A549 (cell line): ENCODE measurements around the gene STAT4. TPM values are rescaled to one million over a fixed set of nuclear protein-coding genes. Genes with fewer than 3 reads are reported as not detected.

Source experiments
- ATAC-seq, 2 experiments: fragments of 200-7000 bp in 1 of 2; fragments of >200 bp in 1 of 2; cut with Nextera tagmentation in 1 of 2; cut with Tn5 transposase in 1 of 2; 3 replicates each; pipeline versions ENCODE4 v1.8.0 to v1.9.1; 2018 to 2020; ENCODE audit warnings: mild to moderate bottlenecking in 1 of 2, moderate library complexity in 1 of 2
- CTCF ChIA-PET: fragments of 300-600 bp; sonication (Branson Sonifier 250); formaldehyde crosslinking; extraction: SDS; loops from one replicate; lab custom pipeline; 2021; ENCODE audit warnings: antibody characterized with exemption, inconsistent platforms; lab: Yijun Ruan, JAX
- POLR2A ChIA-PET: fragments of 350-600 bp; formaldehyde crosslinking; extraction: SDS; loops from one replicate; lab custom pipeline; 2021; ENCODE audit warnings: antibody characterized with exemption, inconsistent platforms; lab: Yijun Ruan, JAX
- DNase-seq, 2 experiments: peaks; one replicate each; pipeline versions ENCODE4 v3.0.0 to v3.0.0-alpha.2; 2011 to 2016; ENCODE audit warnings: low read depth in 1 of 2, low spot score in 1 of 2
- FAIRE-seq: peaks from 2 replicates; lab custom pipeline; 2011; peaks lifted over from hg19 to GRCh38; lab: Jason Lieb, UNC
- H3K27ac ChIP-seq, 2 experiments: fragments of >200 bp; sonication (Bioruptor Twin); formaldehyde crosslinking; 3 replicates each; pipeline ENCODE4 v1.5.1; 2016 to 2017
- H3K4me1 ChIP-seq: fragments of >200 bp; sonication (Bioruptor Twin); formaldehyde crosslinking; 3 replicates; pipeline ENCODE4 v1.6.1; 2016
- H3K4me2 ChIP-seq: fragments of >200 bp; sonication (Bioruptor Twin); formaldehyde crosslinking; 3 replicates; pipeline ENCODE4 v1.6.1; 2016
- H3K4me3 ChIP-seq: fragments of >200 bp; sonication (Bioruptor Twin); formaldehyde crosslinking; 3 replicates; pipeline ENCODE4 v1.5.1; 2016
- H3K9me3 ChIP-seq: fragments of >200 bp; sonication (Bioruptor Twin); formaldehyde crosslinking; 3 replicates; pipeline ENCODE4 v1.6.1; 2016
- ATOH8 ChIP-seq: fragments of 250-450 bp; sonication (Bioruptor Pico); IDR thresholded peaks from 2 replicates; pipeline ENCODE4 v1.5.0; 2020; ENCODE audit warnings: low read depth, mild to moderate bottlenecking, moderate library complexity
- BHLHE40 ChIP-seq: IDR thresholded peaks from 2 replicates; pipeline ENCODE4 v1.6.1; 2012; ENCODE audit warnings: low read depth, low read length, inconsistent platforms
- CBX2 ChIP-seq: fragments of 200-600 bp; sonication (generic); IDR thresholded peaks from 2 replicates; pipeline ENCODE4 v1.6.1; 2016; ENCODE audit warnings: low read depth, mild to moderate bottlenecking, borderline replicate concordance
- CEBPB ChIP-seq, 2 experiments: fragments of >200 bp in 1 of 2; sonication (Bioruptor Twin) in 1 of 2; formaldehyde crosslinking in 1 of 2; IDR thresholded peaks; 2 replicates each; pipeline ENCODE4 v1.6.1; 2012 to 2016
- CHD2 ChIP-seq: fragments of 150-350 bp; IDR thresholded peaks from 2 replicates; pipeline ENCODE4 v1.6.1; 2014; ENCODE audit warnings: low read length; ENCODE audit not compliant: partially characterized antibody
- EHF ChIP-seq: fragments of 250-450 bp; sonication (Bioruptor Pico); IDR thresholded peaks from 2 replicates; pipeline ENCODE4 v1.5.0; 2020; ENCODE audit warnings: mild to moderate bottlenecking
- ESRRA ChIP-seq: fragments of 150-350 bp; IDR thresholded peaks from 2 replicates; pipeline ENCODE4 v1.6.1; 2014; ENCODE audit warnings: mild to moderate bottlenecking, low read length, borderline replicate concordance
- FOXS1 ChIP-seq: fragments of 250-450 bp; sonication (Bioruptor Pico); IDR thresholded peaks from 2 replicates; pipeline ENCODE4 v1.5.0; 2020; ENCODE audit warnings: mild to moderate bottlenecking, moderate library complexity
- HOXB13 ChIP-seq: fragments of 250-450 bp; sonication (Bioruptor Pico); IDR thresholded peaks from 2 replicates; pipeline ENCODE4 v1.5.0; 2020; ENCODE audit warnings: low read depth, mild to moderate bottlenecking, moderate library complexity
- KDM1A ChIP-seq: fragments of 200-600 bp; sonication (generic); IDR thresholded peaks from 2 replicates; pipeline ENCODE4 v1.6.1; 2016; ENCODE audit warnings: low read depth, mild to moderate bottlenecking
- KDM5A ChIP-seq: fragments of 200-600 bp; sonication (generic); IDR thresholded peaks from 2 replicates; pipeline ENCODE4 v1.6.1; 2016; ENCODE audit warnings: antibody characterized with exemption, mild to moderate bottlenecking
- MAX ChIP-seq: IDR thresholded peaks from 2 replicates; pipeline ENCODE4 v1.6.1; 2012
- NR3C1 ChIP-seq: fragments of >200 bp; sonication (Bioruptor Twin); formaldehyde crosslinking; IDR thresholded peaks from 3 replicates; pipeline ENCODE4 v1.6.1; 2017
- PBX3 ChIP-seq: IDR thresholded peaks from 2 replicates; pipeline ENCODE4 v1.6.1; 2012
- PHF8 ChIP-seq: fragments of 200-600 bp; sonication (generic); IDR thresholded peaks from 2 replicates; pipeline ENCODE4 v1.6.1; 2016; ENCODE audit warnings: low read depth, mild to moderate bottlenecking, antibody characterized with exemption, moderate library complexity, borderline replicate concordance
- RCOR1 ChIP-seq: fragments of 150-350 bp; IDR thresholded peaks from 2 replicates; pipeline ENCODE4 v1.6.1; 2014; ENCODE audit warnings: antibody characterized with exemption, low read length, low read depth
- REST ChIP-seq: fragments of 200-600 bp; sonication (generic); IDR thresholded peaks from 2 replicates; pipeline ENCODE4 v1.6.1; 2016; ENCODE audit warnings: antibody characterized with exemption, mild to moderate bottlenecking, moderate library complexity
- SMC3 ChIP-seq: fragments of >200 bp; sonication (Bioruptor Twin); formaldehyde crosslinking; IDR thresholded peaks from 3 replicates; pipeline ENCODE4 v1.6.1; 2018; ENCODE audit warnings: inconsistent platforms
- SREBF2 ChIP-seq: fragments of 450-650 bp; IDR thresholded peaks from 2 replicates; pipeline ENCODE4 v1.6.1; 2014; ENCODE audit warnings: mild to moderate bottlenecking, moderate library complexity
- TP53 ChIP-seq: fragments of 250-450 bp; sonication (Bioruptor Pico); IDR thresholded peaks from 2 replicates; pipeline ENCODE4 v1.5.0; 2021; ENCODE audit warnings: mild to moderate bottlenecking, moderate library complexity
- USF2 ChIP-seq: fragments of 450-650 bp; IDR thresholded peaks from 2 replicates; pipeline ENCODE4 v1.6.1; 2014; ENCODE audit warnings: antibody characterized with exemption
- WGBS: methylation state at CpG from one replicate; pipeline ENCODE4 v1.1.6; 2017; ENCODE audit errors: missing lambda C conversion rate; 5-methylcytosine and 5-hydroxymethylcytosine counted together
- polyA plus RNA-seq, 4 experiments: library from polyadenylated mRNA; depleted of rRNA in 3 of 4; stranded (reverse); fragments of >200 nt; fragmentation: RNase III in 1 of 4; extraction: RNeasy Plus Mini Kit Qiagen cat#74134 plus additional on column Dnase treatment in 1 of 4; gene quantifications; 2 replicates in 3 of 4; 3 replicates in 1 of 4; pipeline ENCODE4 v1.2.3, GENCODE V29; 2011 to 2017

STAT4 gene
- polyA plus RNA-seq, 2 of the 4 experiments (the other 2 are of a cell fraction), result 11.6 to 34.4 TPM

- Histone ChIP-seq H3K4me2 (no peak overlapping the region), H3K27ac (no peak overlapping the region), H3K9me3 (no peaks in the 10 kb centered on the region), H3K4me3 (no peak overlapping the region), H3K4me1 (0 out of 3 replicates have a peak, but pooled peaks cover 3% of the 10 kb centered on the region)
- ChIA-PET CTCF (no interaction called here), POLR2A (no interaction called here)
- FAIRE-seq, result no peak
- TF ChIP-seq SMC3, result no peak
- no peak for TF ChIP-seq KDM5A
- TF ChIP-seq RCOR1, result no peak
- TF ChIP-seq BHLHE40, result no peak
- TF ChIP-seq CEBPB (IDR thresholded peaks at IDR 0.05), result no peak
- TF ChIP-seq EHF, result no peak
- no peak for TF ChIP-seq USF2
- no peak for TF ChIP-seq CBX2
- TF ChIP-seq MAX, result no peak
- TF ChIP-seq TP53 (CRISPR knock-in tag), result no peak
- TF ChIP-seq ESRRA, result no peak
- TF ChIP-seq PHF8, result no peak
- TF ChIP-seq REST, result no peak
- no peak for TF ChIP-seq KDM1A
- TF ChIP-seq HOXB13 (CRISPR knock-in tag), result no peak
- no peak for TF ChIP-seq NR3C1
- no peak for DNase-seq
- no peak for ATAC-seq
- 85% methylated on average over 6 of the region's 6 CpGs for WGBS
Measured at GRCh38 chr2:190981333-190981732, 169.5 kb downstream of the STAT4 start.

- no peak for ATAC-seq
- H3K27ac ChIP-seq, result no peak overlapping the region
- POLR2A ChIA-PET, result interaction anchor here (1.1 kb wide), 1 partner anchor 56 kb away, joined by 12 read pairs; no protein-coding TSS in a partner anchor
- TF ChIP-seq CHD2, result no peak
- TF ChIP-seq PBX3, result no peak
- no peak for TF ChIP-seq TP53 (CRISPR knock-in tag)
- TF ChIP-seq FOXS1, result no peak
- TF ChIP-seq NR3C1, result no peak
- TF ChIP-seq SMC3, result no peak
- TF ChIP-seq SREBF2, result no peak
- TF ChIP-seq CEBPB (IDR thresholded peaks at IDR 0.05), result no peak
- TF ChIP-seq ATOH8 (CRISPR knock-in tag), result no peak
- no peak overlapping the region for H3K4me2 ChIP-seq
- no peak for DNase-seq
- no peak overlapping the region for H3K4me3 ChIP-seq
- no peak for FAIRE-seq
- H3K9me3 ChIP-seq, result no peaks in the 10 kb centered on the region
- 0 out of 3 replicates have a peak, but pooled peaks cover 3% of the 10 kb centered on the region for H3K4me1 ChIP-seq
- WGBS, result 87% methylated on average over 10 of the region's 10 CpGs
- CTCF ChIA-PET, result no interaction called here
Measured at GRCh38 chr2:190980630-190981209, 170.1 kb downstream of the STAT4 start.
